Hippocampal formation (tissue), 2 donors: ENCODE results near the gene PLAAT4.
"Not testable (repeated sequence)": the region's sequence is repeated elsewhere in the genome, so short reads cannot be mapped to it uniquely, and the experiment has no call there.

Experiments
- DNase-seq, 2 donors: peaks; one replicate each; lab custom pipeline; 2025; lab: John Stamatoyannopoulos, UW

Gene PLAAT4

DNA sequence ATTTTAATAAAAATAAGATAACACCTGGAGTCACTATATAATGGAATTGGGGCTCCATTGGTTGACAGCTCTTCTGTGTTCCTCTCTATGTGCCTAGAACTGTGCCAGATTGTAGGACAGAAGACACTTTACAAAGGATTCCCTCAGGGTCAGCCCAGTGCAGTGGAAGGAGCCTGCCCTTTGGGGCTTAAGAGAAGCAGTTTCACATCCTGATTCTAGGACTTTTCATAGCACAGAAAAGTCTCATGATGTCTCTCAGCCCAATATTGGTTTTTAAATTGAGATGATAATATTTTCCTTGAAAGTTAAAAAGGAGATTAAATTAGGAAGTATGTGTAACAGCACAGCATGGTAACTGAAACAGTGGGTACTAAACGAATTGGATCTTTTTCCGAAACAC lies 7.1 kb downstream of the PLAAT4 start:
- no peak for DNase-seq

DNA sequence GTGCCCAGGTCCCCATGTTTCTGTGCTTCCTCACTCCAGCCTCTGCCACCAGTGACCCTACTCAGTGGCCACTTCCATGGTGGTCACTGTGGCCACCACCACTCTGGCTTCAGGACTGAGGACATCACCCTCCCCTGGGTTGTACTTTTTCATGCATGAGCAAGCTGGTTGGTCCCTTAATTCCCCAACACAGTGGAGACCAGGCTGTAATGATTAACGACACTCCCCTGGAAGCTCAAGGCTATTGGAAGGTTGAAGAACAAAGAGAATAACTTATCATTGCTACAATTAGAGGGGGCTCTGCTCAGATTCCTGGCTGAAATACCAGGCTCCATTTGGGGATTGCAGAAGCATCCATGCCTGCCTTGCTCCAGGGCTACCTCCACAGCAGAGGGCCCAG lies 10.5 kb downstream of the PLAAT4 start:
- DNase-seq = no peak

DNA sequence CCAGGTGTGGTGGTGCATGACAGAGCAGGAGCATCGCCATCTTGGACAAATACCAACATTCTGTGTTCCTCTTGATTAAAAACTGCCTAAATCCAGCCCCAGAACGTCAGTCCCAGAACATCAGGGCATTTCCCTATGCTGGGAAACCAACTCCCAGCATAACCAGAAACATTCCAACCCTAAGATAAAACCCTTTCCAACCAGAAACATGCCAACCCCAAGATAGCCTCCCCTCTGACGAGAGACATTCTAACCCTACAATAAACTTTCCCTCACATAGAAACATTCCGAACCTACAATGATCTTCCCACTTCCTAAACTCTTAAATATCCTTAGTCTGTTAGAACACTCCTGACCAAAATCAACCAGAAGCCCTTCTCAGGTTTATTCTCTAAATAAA lies 11.6 kb downstream of the PLAAT4 start:
- no peak for DNase-seq

DNA sequence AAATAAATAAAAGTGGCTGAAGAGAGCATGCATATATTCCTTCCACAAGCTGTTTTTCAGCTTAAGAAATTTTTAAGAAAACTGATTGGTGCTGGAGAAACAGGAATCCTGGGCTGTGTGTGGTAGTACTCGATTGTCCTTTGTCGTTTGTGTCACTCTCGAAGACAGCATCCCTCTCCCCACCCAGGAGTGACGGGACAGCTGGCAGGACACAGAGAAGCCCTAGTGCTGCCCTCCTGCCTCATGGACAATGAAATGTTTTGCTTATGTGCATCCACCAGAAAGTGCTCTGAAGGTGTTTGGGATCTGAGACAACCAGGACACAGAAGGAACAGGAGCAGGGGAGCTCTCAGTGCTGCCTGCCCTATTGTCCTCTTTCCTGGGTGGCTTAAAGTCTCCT lies 12.8 kb downstream of the PLAAT4 start:
- peak in 1 of 2 donors; percentile 38 for DNase-seq

DNA sequence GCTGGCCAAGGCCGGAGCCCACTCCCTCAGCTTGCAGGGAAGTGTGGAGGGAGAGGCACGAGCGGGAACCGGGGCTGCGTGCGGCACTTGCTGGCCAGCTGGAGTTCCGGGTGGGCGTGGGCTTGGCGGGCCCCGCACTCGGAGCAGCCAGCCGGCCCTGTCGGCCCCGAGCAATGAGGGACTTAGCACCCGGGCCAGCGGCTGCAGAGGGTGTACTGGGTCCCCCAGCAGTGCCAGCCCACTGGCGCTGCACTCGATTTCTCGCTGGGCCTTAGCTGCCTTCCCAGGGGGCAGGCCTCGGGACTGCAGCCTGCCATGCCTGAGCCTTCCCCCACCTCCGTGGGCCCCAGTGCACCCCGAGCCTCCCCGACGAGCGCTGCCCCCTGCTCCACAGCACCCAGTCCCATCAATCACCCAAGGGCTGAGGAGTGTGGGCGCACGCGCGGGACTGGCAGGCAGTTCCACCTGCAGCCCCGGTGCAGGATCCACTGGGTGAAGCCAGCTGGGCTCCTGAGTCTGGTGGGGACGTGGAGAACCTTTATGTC lies 13.6 kb downstream of the PLAAT4 start:
- DNase-seq = not testable (repeated sequence)

DNA sequence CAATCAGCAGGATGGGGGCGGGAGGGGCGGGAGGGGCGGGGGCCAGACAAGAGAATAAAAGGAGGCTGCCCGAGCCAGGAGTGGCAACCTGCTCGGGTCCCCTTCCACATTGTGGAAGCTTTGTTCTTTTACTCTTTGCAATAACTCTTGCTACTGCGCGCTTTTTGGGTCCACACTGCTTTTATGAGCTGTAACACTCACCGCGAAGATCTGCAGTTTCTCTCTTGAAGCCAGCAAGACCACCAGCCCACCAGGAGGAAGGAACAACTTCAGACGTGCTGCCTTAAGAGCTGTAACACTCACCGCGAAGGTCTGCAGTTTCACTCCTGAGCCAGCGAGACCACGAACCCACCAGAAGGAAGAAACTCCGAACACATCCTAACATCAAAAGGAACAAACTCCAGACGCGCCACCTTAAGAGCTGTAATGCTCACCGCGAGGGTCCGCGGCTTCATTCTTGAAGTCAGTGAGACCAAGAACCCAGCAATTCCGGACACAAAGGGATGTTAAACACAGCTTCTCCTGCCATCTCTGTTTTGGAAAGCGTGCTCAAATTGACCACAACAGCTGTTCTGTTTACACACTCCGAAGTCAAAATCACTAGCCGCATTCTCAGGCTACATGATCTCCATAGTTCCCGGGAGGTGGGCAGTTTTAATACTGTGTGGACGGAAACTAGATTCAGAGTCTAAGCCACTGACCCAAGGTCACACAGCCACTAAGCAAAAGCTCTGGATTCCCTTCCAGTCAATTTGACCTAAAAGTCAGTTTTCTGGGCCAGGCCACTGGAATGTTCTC lies 14.7 kb downstream of the PLAAT4 start:
- no peak for DNase-seq

DNA sequence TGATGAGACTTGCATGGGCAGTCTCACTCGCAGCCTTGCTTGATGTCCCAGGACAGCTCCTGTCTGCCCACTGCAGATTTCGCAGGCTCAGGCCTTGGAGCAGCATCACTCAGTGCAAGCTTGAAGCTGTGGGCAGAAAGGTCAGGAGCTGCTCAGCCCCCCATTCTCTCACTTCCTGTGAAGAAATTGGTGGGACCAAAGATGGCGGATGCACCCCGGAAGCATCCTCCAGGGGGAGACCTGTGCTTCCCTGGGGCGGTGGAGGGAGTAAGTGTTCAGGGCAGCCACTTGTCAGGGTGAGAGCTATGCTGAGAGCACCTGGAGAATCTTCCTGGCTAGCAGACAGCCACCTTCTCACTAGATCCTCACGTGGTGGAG lies 15.3 kb downstream of the PLAAT4 start:
- no peak for DNase-seq

DNA sequence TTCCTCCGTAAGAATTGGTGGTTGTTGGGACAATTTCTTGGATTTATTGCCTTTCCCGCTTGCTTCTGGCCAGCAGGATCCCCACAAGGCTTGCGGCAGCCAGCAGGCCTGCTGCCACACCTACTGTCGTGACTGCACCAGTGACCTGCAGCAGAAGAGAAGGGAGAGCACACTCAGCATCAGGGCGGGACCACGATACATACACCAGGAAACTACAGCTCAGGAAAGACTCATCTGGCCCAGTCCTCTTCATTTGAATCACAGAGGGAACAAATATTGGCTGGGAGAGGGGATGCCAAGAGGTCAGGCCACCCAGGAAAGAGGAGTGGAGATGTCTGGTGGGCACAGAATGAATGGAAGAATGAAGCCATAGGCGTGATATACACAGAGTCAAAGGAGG lies 16.3 kb downstream of the PLAAT4 start:
- DNase-seq = no peak

DNA sequence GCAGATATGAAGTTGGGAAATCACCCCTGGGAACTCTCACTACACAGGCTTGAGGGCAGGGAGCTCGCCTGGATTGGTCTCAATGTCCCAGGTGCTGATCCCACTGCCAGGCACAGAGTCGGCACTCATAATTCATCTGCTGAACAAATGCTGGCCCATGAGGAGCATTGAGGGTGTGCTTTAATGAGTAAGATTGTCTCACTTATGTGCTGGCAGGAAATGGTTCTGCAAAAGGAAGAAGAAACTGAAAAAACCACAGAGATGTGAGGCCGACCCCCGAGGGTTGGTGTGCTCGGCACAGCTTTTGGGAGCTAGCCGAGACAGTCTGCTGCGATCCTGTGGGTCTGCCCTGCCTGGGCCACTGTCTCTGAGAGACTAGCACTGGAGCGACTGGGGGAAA lies 17.2 kb downstream of the PLAAT4 start:
- DNase-seq = no peak

DNA sequence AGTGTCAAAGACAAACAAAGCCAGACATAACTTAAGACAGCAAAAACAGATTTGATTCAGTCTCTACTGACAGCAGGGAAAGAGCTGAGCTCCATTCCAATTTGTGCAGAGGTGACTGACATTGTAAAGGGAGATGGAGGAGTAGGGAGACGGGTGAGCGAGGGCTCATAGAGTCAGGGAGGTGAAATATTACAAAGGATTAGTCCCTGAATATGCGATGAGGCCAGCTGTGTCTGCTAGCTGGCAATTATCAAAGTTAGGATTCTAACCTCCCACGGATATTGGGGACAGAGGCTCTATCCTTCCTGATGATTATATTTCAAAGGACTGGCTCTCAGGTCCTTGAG lies 18.2 kb downstream of the PLAAT4 start:
- DNase-seq = no peak

DNA sequence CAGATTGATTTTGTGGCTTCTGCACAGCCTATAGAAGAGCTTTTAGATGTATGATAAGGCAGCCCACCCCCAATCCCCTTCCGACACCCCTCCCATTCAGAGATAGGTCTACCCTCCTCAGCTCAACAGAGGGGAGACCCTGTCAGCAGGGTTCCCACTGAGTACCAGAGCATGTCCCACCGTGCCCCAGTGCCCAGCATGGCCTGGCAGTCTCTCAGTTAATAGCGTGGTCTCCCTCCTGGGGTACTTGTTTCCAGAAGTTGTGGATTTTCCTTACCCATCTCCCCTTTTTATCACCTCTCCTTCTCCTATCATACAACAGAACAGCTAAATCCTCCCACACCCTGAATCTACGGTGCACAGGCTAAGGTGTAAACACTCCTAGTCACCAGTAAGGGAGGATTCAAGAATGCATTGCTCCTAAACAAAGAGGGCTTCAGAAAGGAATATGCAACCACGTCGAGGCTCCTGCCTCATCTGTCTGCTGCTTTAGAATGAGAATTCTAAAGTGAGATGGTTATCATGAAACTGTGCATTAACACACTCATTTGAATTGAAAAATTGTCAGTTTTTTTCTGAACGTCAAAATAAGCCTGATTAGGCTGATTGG lies 19.9 kb downstream of the PLAAT4 start:
- DNase-seq = no peak

DNA sequence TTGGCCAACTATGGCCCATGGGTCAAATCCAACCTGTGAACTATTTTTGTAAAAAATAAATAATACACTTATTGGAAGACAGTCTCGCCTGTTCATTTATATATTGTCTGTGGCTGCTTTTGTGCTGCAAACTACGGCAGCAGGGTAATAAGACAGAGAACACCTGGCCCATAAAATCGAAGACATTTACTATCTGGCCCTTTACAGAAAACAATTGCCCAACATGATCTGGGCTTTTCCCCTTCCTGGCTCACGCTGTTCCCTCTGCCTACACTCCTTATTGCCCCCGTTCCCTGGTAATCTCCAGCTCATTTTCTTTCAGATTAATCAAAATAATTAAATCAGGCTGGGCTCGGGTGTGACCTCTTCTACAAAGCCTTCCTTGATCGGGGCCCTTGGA lies 21.0 kb downstream of the PLAAT4 start:
- no peak for DNase-seq

DNA sequence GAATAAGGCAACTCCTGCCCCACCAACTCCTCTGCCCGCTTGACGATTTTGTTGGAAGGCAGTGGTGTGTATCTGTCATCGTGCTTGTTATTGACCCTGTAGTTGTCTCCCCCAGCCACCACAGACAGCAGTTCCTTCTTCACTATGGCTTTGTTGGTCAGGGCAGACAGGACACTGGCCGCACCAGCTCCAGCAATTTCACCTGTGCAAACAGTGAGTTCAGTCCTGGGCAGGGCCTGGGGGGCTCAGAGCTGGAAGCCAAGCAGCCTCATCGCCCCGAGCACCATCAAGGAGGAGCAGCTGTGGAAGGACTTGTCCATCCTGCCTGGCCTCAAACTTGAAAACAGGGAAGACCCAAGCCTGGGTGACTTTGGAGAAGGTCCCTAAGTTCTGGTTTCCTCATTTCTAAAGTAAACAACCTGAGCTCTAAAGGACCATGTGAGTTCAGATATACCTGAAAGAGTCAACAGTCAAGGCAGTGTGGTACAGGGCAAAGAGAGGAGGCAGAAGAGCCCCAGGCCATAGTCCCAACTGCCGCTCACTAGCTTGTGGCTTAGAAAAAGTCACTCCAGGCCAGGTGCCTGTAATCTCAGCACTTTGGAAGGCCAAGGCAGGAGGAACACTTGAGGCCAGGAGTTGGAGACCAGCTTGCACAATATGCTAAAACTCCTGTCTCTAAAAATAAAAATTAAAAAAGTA lies 22.0 kb downstream of the PLAAT4 start:
- no peak for DNase-seq

DNA sequence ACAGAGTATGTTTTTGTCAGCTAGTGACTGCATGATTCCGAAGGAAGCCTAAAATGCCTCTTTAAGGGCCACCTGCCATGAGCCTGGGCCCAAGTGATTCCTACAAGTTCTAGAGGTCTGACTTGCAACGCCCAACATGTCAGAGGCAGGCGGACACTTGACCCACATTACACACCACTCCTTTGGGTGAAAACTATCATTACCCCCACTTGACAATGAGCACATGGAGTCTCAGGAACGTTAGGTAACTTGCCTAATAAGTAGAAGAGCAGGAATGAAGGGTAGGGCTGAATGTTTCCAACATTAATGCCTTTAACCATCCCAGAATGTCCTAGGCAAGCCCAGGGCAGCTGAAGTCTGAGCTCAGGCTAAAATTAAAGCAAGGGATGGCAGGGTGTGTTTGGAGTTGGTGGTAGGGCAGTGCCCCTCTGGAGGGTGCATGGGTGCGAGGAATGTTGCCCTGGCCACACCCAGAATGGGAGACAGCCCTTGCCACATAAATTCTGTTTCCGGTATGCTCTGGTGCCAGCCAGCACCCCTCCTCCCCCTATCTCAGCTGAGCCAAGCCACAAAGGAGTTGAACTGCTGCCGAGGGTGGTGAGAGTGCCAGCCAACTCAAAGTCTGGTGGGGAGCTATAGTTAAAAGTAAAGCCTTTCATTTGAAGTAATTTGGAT lies 24.0 kb downstream of the PLAAT4 start:
- no peak for DNase-seq

DNA sequence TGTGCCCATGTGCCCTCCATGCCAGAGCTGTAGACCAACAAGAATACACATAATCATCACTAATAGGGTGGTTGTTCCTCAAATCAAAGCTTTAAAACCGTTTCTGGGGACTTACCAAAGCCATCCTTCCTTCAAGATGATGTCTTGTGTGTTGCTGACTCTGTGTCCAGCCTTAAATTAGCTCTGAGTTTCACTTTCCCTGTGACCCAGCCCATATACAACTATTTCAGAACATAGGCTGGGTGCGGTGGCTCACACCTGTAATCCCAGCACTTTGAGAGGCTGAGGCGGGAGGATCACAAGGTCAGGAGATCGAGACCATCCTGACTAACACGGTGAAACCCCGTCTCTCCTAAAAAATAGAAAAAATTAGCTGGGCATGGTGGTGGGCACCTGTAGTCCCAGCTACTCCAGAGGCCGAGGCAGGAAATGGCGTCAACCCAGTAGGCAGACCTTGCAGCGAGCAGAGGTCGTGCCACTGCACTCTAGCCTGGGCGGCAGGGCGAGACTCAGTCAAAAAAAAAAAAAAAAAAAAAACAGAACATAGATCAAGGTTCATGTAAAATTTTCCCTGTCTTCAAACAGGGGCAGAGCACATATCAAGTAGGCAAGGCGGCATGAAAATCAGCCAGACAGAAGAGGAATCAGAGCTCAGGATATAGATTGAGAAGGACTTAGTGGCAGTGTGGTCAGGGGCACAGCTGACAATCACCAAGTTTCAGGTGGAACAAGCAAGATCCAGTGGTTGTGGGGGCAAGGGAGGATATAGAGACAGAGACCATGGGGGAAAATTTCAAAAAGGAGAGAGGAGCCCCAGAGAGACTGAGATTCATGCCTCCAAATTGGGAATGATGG lies 26.8 kb downstream of the PLAAT4 start, which contains the start of gene PLAAT2:
Gene PLAAT2, minus strand, starts transcription at position 179 of the 855 bp plus-strand sequence. Its CDS starts 55 bp downstream, at position 124.
- DNase-seq = no peak

DNA sequence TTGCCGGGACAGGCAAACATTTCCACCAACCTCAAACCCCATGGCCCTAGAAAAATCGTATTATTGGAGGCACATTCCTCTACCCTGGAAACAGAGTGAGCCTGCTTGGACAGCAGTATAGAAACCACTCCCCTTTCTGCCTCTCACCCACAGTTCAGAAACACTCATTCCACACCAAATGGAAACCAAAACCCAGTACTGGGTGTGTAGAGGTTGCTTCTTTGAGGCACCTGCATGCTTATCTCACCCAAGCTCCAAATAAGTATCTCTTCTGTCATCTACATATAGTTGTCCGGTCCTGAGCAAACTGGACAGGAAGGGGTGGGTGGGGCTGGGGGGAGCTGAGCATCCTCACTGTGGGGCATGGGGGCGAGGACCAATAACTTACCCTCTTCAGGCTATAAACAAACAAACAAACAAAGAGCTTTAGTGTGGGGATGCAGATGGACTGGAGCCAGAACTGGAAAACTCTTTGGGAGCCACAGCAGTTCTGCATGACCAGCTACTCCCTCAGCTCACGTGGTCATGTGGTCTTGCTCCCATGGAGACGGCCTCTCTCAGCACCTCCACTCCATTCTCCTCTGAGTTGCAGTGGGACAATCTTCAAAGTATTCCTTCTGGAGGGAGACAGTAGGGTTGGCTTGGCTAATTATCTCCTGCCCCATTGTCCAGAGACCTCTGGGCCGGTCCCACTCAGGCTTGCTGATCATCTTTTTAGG lies 27.6 kb downstream of the PLAAT4 start:
- peak in 1 of 2 donors; percentile 25 for DNase-seq

DNA sequence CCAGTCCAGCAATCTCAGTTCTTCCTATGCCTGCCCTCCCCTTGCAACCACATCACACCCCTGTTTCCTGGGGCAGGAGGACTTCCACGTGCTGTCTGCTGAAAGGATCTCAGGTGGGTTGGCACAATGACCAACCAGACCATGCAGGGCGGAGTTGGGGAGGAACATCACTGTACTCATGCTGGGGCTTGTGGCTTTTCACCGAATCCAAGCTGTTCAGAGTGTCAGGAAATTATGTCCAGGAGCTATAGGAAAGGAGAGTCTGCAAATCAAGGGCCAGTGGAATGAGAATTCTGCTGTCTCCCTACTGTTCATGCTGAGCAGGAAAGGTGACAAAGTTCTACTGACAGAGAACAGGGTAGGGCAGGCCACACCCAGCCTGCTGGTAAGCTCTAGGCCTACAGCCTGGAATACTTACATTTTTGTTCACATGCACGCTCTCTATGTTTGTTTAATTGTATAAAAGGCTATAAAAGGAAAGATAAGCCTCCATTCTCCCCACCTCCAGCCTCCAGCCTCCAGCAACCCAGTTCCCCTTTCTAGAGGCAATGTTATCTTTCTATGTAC lies 28.3 kb downstream of the PLAAT4 start:
- no peak for DNase-seq

DNA sequence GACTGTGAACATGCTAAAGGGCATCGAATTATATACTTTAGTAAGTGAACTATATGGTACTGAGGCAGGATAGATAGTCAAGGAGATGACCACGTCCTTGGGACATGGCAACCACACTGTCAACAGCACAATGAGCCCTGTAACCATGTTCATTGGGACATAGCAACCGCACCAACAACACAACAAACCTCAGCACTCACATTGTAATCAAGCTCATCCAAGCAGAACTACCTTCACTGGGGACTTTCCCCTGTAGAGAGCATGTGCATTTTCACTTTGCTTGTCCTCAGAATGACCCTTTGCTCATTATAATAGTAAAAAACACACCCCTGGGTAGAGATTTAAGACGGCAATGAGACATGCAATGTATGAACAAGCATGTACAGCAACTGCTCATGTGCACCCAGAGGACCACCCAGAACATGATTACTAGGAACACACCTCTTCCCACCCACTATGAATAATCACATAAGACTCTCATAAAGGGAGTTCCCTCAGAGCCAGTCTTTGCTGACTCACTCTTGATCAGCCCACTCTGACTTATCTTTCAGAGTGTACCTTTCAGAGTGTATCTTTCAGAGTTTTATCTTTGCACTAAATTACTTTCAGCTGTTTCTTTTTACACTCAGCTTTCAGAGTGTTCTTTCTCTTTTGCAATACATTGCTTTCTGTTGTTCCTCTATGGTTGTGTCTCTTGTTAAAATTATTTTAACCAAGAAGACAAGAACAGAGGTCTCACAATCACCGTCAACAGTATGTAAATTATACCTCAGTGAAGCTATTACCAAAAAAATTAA lies 30.6 kb downstream of the PLAAT4 start:
- DNase-seq = no peak

DNA sequence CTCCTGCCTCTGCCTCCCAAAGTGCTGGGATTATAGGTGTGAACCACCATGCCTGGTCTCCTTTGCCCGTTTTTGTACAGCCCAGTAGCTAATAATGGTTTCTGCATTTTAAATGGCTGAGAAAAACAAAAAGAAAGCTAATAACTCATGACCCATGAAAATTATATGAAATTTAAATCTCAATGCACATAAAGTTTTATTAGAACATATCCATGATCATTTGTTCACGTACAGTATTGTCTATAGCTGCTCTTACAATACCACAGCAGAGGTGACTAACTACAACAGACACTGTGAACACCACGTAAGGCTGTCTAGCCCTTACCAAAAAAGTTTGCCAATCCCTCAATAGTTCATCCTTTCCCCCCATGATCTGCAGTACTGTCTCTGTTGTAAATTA lies 33.0 kb downstream of the PLAAT4 start:
- DNase-seq = no peak
